Measurements from ENCODE around the gene EFS.

The EFS gene

GRCh38 chr14:23379366-23380196 is 14.6 kb upstream of the EFS start (continued):
- no peak for TF ChIP-seq TOX (CRISPR knock-in tag; IDR thresholded peaks at IDR 0.05; ENCODE audit: borderline replicate concordance)
- no peak for TF ChIP-seq ZNF8 (CRISPR knock-in tag; IDR thresholded peaks at IDR 0.05)
- no peak for TF ChIP-seq RARB (CRISPR knock-in tag; IDR thresholded peaks at IDR 0.05)
- TF ChIP-seq ZFP30 (CRISPR knock-in tag; IDR thresholded peaks at IDR 0.05): no peak
- no peak for TF ChIP-seq ISL1 (CRISPR knock-in tag; IDR thresholded peaks at IDR 0.05)
- no peak for TF ChIP-seq BACH2 (CRISPR knock-in tag; IDR thresholded peaks at IDR 0.05; ENCODE audit: borderline replicate concordance)
- TF ChIP-seq GLIS3 (CRISPR knock-in tag; IDR thresholded peaks at IDR 0.05): no peak
- no peak for TF ChIP-seq TCF4 (CRISPR knock-in tag; IDR thresholded peaks at IDR 0.05; ENCODE audit: borderline replicate concordance)
- TF ChIP-seq OSR1 (CRISPR knock-in tag; IDR thresholded peaks at IDR 0.05): no peak

DNA sequence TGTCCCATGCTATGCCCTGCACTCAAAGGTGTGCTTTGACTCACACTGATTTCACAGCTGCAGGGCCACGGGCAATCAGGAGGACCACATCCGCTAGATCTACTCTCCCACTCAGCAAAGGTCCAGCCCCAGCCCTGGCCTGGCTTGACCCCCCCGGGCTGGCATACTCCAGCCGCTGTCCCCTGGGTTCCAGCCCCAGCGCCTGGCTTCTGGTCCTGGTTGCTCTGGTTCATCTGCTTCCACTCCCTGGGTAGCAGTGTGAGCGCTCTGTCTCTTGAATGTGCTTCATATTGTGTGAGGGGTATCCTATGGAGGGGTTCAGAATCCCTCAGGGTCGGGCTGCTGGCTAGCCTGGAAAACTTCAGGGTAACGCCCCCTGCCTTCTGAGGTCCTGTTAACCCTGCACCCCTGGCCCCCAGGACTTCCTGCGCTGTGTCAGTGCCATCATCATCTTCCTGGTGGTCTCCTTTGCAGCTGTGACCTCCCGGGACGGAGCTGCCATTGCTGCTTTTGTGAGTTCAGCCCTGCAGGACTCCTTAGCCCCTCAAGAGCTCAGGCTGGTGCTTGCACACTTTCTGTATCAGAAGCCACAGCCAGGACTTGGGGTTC is 13.7 kb upstream of the EFS start:
- no peak for ATAC-seq
- no peak for TF ChIP-seq PATZ1 (CRISPR knock-in tag; IDR thresholded peaks at IDR 0.05; ENCODE audit: borderline replicate concordance)
- no peak for TF ChIP-seq BACH2 (CRISPR knock-in tag; IDR thresholded peaks at IDR 0.05; ENCODE audit: borderline replicate concordance)
- TF ChIP-seq, protein P1, sequence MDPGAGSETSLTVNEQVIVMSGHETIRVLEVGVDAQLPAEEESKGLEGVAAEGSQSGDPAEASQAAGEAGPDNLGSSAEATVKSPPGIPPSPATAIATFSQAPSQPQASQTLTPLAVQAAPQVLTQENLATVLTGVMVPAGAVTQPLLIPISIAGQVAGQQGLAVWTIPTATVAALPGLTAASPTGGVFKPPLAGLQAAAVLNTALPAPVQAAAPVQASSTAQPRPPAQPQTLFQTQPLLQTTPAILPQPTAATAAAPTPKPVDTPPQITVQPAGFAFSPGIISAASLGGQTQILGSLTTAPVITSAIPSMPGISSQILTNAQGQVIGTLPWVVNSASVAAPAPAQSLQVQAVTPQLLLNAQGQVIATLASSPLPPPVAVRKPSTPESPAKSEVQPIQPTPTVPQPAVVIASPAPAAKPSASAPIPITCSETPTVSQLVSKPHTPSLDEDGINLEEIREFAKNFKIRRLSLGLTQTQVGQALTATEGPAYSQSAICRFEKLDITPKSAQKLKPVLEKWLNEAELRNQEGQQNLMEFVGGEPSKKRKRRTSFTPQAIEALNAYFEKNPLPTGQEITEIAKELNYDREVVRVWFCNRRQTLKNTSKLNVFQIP (CRISPR knock-in tag; IDR thresholded peaks at IDR 0.05; ENCODE audit: borderline replicate concordance, low read depth): no peak
- TF ChIP-seq ARNTL (CRISPR knock-in tag; IDR thresholded peaks at IDR 0.05; ENCODE audit: borderline replicate concordance, low read depth): no peak
- no peak for TF ChIP-seq ZNF565 (CRISPR knock-in tag; conservative IDR thresholded peaks at IDR 0.05; ENCODE audit: low read depth)
- no peak for TF ChIP-seq ESRRG (CRISPR knock-in tag; IDR thresholded peaks at IDR 0.05)
- TF ChIP-seq PPARA (CRISPR knock-in tag; IDR thresholded peaks at IDR 0.05; ENCODE audit: borderline replicate concordance): no peak
- no peak for TF ChIP-seq OSR1 (CRISPR knock-in tag; IDR thresholded peaks at IDR 0.05)
- TF ChIP-seq ZFP3 (CRISPR knock-in tag; IDR thresholded peaks at IDR 0.05): no peak
- no peak for TF ChIP-seq GLIS3 (CRISPR knock-in tag; IDR thresholded peaks at IDR 0.05)
- TF ChIP-seq, protein P2, sequence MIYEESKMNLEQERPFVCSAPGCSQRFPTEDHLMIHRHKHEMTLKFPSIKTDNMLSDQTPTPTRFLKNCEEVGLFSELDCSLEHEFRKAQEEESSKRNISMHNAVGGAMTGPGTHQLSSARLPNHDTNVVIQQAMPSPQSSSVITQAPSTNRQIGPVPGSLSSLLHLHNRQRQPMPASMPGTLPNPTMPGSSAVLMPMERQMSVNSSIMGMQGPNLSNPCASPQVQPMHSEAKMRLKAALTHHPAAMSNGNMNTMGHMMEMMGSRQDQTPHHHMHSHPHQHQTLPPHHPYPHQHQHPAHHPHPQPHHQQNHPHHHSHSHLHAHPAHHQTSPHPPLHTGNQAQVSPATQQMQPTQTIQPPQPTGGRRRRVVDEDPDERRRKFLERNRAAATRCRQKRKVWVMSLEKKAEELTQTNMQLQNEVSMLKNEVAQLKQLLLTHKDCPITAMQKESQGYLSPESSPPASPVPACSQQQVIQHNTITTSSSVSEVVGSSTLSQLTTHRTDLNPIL (CRISPR knock-in tag; IDR thresholded peaks at IDR 0.05; ENCODE audit: low read depth): no peak
- TF ChIP-seq ISL1 (CRISPR knock-in tag; IDR thresholded peaks at IDR 0.05): no peak
- no peak for TF ChIP-seq SNAI2 (CRISPR knock-in tag; IDR thresholded peaks at IDR 0.05)

DNA sequence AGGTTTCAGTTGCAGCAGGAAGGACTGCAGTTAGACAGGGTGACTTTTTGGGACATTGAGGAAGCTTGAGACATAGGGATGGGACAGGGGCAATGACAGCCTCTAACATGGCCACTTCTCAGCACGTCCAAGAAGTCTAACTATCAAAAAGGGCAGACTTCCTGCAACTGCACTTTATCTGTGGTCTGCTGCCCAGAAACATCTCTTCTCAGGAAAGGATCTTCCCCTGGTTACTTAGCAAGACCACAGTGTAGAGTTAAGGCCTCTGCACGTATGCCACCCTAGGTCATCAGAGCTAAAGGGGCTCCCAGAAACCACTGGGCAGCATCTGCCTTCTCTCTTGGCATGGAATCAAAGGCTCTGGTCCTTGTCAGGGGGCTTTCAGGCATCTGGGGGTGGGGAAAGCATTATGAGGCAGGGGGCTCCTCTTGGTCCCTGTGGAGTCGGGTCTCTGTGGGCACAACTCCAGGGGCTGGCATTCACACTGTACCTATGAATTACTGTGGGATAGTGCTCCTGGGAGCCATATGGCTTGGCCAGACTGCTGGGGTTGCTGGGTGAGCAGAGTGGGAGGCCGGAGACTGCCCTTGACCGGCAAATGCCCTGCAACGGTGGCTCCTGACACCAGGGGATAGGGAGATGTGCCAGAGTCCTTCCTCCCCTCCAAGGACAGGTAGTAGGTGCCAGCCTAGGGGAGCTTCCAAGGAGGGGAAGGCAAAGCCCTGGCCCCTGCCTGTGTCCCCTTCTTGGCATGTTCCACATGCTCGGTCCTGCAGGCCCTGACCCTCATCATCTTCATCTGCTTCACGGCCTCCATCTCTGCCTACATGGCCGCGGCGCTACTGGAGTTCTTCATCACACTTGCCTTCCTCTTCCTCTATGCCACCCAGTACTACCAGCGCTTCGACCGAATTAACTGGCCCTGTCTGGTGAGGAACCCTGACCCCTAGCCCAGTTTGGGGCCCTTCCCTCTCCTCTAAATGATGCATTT is 12.9 kb upstream of the EFS start:
- TF ChIP-seq PATZ1 (CRISPR knock-in tag; IDR thresholded peaks at IDR 0.05; ENCODE audit: borderline replicate concordance) (no peak), SNAI2 (CRISPR knock-in tag; IDR thresholded peaks at IDR 0.05) (no peak), ISL1 (CRISPR knock-in tag; IDR thresholded peaks at IDR 0.05) (no peak), ZC3H10 (CRISPR knock-in tag; IDR thresholded peaks at IDR 0.05) (no peak), BACH2 (CRISPR knock-in tag; IDR thresholded peaks at IDR 0.05; ENCODE audit: borderline replicate concordance) (no peak), OSR1 (CRISPR knock-in tag; IDR thresholded peaks at IDR 0.05) (no peak), PPARA (CRISPR knock-in tag; IDR thresholded peaks at IDR 0.05; ENCODE audit: borderline replicate concordance) (no peak), ZNF70 (CRISPR knock-in tag; IDR thresholded peaks at IDR 0.05) (no peak), ZNF565 (CRISPR knock-in tag; conservative IDR thresholded peaks at IDR 0.05; ENCODE audit: low read depth) (no peak), TCF4 (CRISPR knock-in tag; IDR thresholded peaks at IDR 0.05; ENCODE audit: borderline replicate concordance) (no peak), ARNTL (CRISPR knock-in tag; IDR thresholded peaks at IDR 0.05; ENCODE audit: borderline replicate concordance, low read depth) (no peak), ZFP30 (CRISPR knock-in tag; IDR thresholded peaks at IDR 0.05) (no peak), ZNF8 (CRISPR knock-in tag; IDR thresholded peaks at IDR 0.05) (no peak)
- ATAC-seq: no peak
